ENCODE measurements around the gene OSM.

The OSM gene

GRCh38 chr22:30249049-30250038, 17.3 kb downstream of the OSM start:
- Mint-ChIP-seq H3K36me3 (peaks cover 25% of the 10 kb centered on the region), H3K4me3 (no peak overlapping the region), H3K27ac (peak overlapping the region; percentile 44), H3K9me3 (no peaks in the 10 kb centered on the region), H3K4me1 (peaks cover 72% of the 10 kb centered on the region)
- DNase-seq (ENCODE audit: low spot score in 2 of 2) (no peak), ATAC-seq (no peak)

GRCh38 chr22:30248484-30248883, 18.2 kb downstream of the OSM start:
- Mint-ChIP-seq H3K36me3 (peaks cover 34% of the 10 kb centered on the region), H3K4me3 (peak overlapping the region; percentile 20), H3K27ac (peak overlapping the region; percentile 44), H3K4me1 (peaks cover 79% of the 10 kb centered on the region), H3K9me3 (no peaks in the 10 kb centered on the region)
- ATAC-seq (no peak), DNase-seq (ENCODE audit: low spot score in 2 of 2) (no peak)

- peak overlapping the region; percentile 90 for H3K27ac Mint-ChIP-seq
- H3K36me3 Mint-ChIP-seq, result peaks cover 39% of the 10 kb centered on the region
- ATAC-seq, result no peak
- H3K4me3 Mint-ChIP-seq, result peak overlapping the region; percentile 20
- DNase-seq (ENCODE audit: low spot score in 2 of 2), result no peak
- H3K4me1 Mint-ChIP-seq, result peaks cover 82% of the 10 kb centered on the region
- H3K9me3 Mint-ChIP-seq, result no peaks in the 10 kb centered on the region
Measured at GRCh38 chr22:30247974-30248373, 18.7 kb downstream of the OSM start.

- peaks cover 80% of the 10 kb centered on the region for H3K4me1 Mint-ChIP-seq
- H3K4me3 Mint-ChIP-seq, result peak overlapping the region; percentile 96
- H3K9me3 Mint-ChIP-seq, result no peaks in the 10 kb centered on the region
- DNase-seq (ENCODE audit: low spot score in 2 of 2) (no peak), ATAC-seq (no peak)
- peak overlapping the region; percentile 90 for H3K27ac Mint-ChIP-seq
- peaks cover 43% of the 10 kb centered on the region for H3K36me3 Mint-ChIP-seq
Measured at GRCh38 chr22:30247561-30247960, 19.1 kb downstream of the OSM start.

GRCh38 chr22:30246814-30247376, 19.8 kb downstream of the OSM start:
- Mint-ChIP-seq H3K9me3 (no peaks in the 10 kb centered on the region), H3K4me1 (peaks cover 78% of the 10 kb centered on the region), H3K27ac (peak overlapping the region; percentile 90), H3K36me3 (peaks cover 49% of the 10 kb centered on the region), H3K4me3 (peak overlapping the region; percentile 96)
- no peak for DNase-seq (ENCODE audit: low spot score in 2 of 2)
- no peak for ATAC-seq

GRCh38 chr22:30245985-30246813, 20.5 kb downstream of the OSM start, which contains the start of gene LIF:
Gene LIF, minus strand, starts transcription at chr22:30246759. Its CDS starts 64 bp downstream, at chr22:30246695.
- peaks cover 49% of the 10 kb centered on the region for H3K36me3 Mint-ChIP-seq
- ATAC-seq (peak; percentile 68), DNase-seq (ENCODE audit: low spot score in 2 of 2) (peak; percentile 34 to 66)
- H3K9me3 Mint-ChIP-seq, result no peaks in the 10 kb centered on the region
- peak within 1 kb of the TSS; percentile 90 for H3K27ac Mint-ChIP-seq
- peak within 1 kb of the TSS; percentile 96 for H3K4me3 Mint-ChIP-seq
- peaks cover 73% of the 10 kb centered on the region for H3K4me1 Mint-ChIP-seq

GRCh38 chr22:30245181-30245984, 21.3 kb downstream of the OSM start:
- Mint-ChIP-seq H3K4me1 (peaks cover 66% of the 10 kb centered on the region), H3K27ac (peak overlapping the region; percentile 90), H3K36me3 (peaks cover 49% of the 10 kb centered on the region), H3K9me3 (no peaks in the 10 kb centered on the region), H3K4me3 (peak overlapping the region; percentile 96)
- no peak for ATAC-seq
- DNase-seq (ENCODE audit: low spot score in 2 of 2), result no peak

GRCh38 chr22:30244641-30245040, 22.0 kb downstream of the OSM start:
- H3K27ac Mint-ChIP-seq, result no peak overlapping the region
- DNase-seq (ENCODE audit: low spot score in 2 of 2) (no peak), ATAC-seq (no peak)
- H3K4me1 Mint-ChIP-seq, result peaks cover 61% of the 10 kb centered on the region
- H3K9me3 Mint-ChIP-seq, result no peaks in the 10 kb centered on the region
- peaks cover 49% of the 10 kb centered on the region for H3K36me3 Mint-ChIP-seq
- H3K4me3 Mint-ChIP-seq, result peak overlapping the region; percentile 96

GRCh38 chr22:30244066-30244465, 22.6 kb downstream of the OSM start:
- H3K9me3 Mint-ChIP-seq, result no peaks in the 10 kb centered on the region
- no peak for ATAC-seq
- H3K4me1 Mint-ChIP-seq, result peaks cover 61% of the 10 kb centered on the region
- no peak for DNase-seq (ENCODE audit: low spot score in 2 of 2)
- H3K4me3 Mint-ChIP-seq, result peak overlapping the region; percentile 96
- H3K27ac Mint-ChIP-seq, result peak overlapping the region; percentile 45
- peaks cover 49% of the 10 kb centered on the region for H3K36me3 Mint-ChIP-seq

- H3K4me3 Mint-ChIP-seq, result peak overlapping the region; percentile 96
- peaks cover 49% of the 10 kb centered on the region for H3K36me3 Mint-ChIP-seq
- DNase-seq (ENCODE audit: low spot score in 2 of 2) (no peak), ATAC-seq (no peak)
- H3K4me1 Mint-ChIP-seq, result peaks cover 61% of the 10 kb centered on the region
- no peaks in the 10 kb centered on the region for H3K9me3 Mint-ChIP-seq
- H3K27ac Mint-ChIP-seq, result peak overlapping the region; percentile 45
Measured at GRCh38 chr22:30243661-30244060, 23.0 kb downstream of the OSM start.

- no peak for DNase-seq (ENCODE audit: low spot score in 2 of 2)
- no peak overlapping the region for H3K4me3 Mint-ChIP-seq
- no peaks in the 10 kb centered on the region for H3K9me3 Mint-ChIP-seq
- H3K36me3 Mint-ChIP-seq, result peaks cover 48% of the 10 kb centered on the region
- no peak overlapping the region for H3K27ac Mint-ChIP-seq
- no peak for ATAC-seq
- H3K4me1 Mint-ChIP-seq, result peaks cover 46% of the 10 kb centered on the region
Measured at GRCh38 chr22:30241576-30242371, 24.9 kb downstream of the OSM start.

GRCh38 chr22:30240541-30241417, 25.9 kb downstream of the OSM start:
- Mint-ChIP-seq H3K4me1 (peaks cover 36% of the 10 kb centered on the region), H3K4me3 (no peak overlapping the region), H3K9me3 (no peaks in the 10 kb centered on the region), H3K27ac (no peak overlapping the region), H3K36me3 (peaks cover 38% of the 10 kb centered on the region)
- no peak for DNase-seq (ENCODE audit: low spot score in 2 of 2)
- ATAC-seq, result no peak
